Endothelial cell of umbilical vein (primary cell): Measurements from ENCODE around the gene SSR1. TPM values are rescaled to one million over a fixed set of nuclear protein-coding genes. Genes with fewer than 3 reads are reported as not detected.

ENCODE experiments used
- BruUV-seq: library from RNA; stranded (reverse); fragments of 400-500 nt; replicated peaks from 2 replicates; lab custom pipeline; 2021; lab: Mats Ljungman, UMichigan
- CTCF ChIA-PET: fragments of 300-600, 350-600 bp; sonication (Branson Sonifier 250); formaldehyde crosslinking; loops from one replicate; lab custom pipeline; 2021; ENCODE audit warnings: antibody characterized with exemption, inconsistent platforms; lab: Charles Lee
- POLR2A ChIA-PET: fragments of 300-600, 350-600 bp; sonication (Branson Sonifier 250); formaldehyde crosslinking; loops from one replicate; lab custom pipeline; 2021; ENCODE audit warnings: antibody characterized with exemption, inconsistent platforms; lab: Charles Lee
- DNase-seq: peaks from one replicate; pipeline ENCODE4 v3.0.0-alpha.2; 2011; ENCODE audit warnings: low read depth, low spot score
- FAIRE-seq: peaks from 2 replicates; lab custom pipeline; 2011; peaks lifted over from hg19 to GRCh38; lab: Jason Lieb, UNC
- H2AFZ ChIP-seq: 2 replicates; pipeline ENCODE4 v1.6.0; 2012; ENCODE audit warnings: low read depth, low read length, control low read depth, inconsistent platforms
- H3K27ac ChIP-seq: 2 replicates; pipeline ENCODE4 v1.5.1; 2011; ENCODE audit warnings: low read depth, mild to moderate bottlenecking, control low read depth, low read length, moderate library complexity; ENCODE audit not compliant: insufficient read depth
- H3K27me3 ChIP-seq, 2 experiments: 2 replicates each; pipeline versions ENCODE4 v1.6.0 to v1.6.1; 2011; ENCODE audit warnings: low read length in 2 of 2, mixed read lengths in 1 of 2; ENCODE audit not compliant: control insufficient read depth in 2 of 2, insufficient read depth in 2 of 2
- H3K36me3 ChIP-seq, 2 experiments: 2 replicates in 1 of 2; 3 replicates in 1 of 2; pipeline ENCODE4 v1.5.1; 2011; ENCODE audit warnings: low read length in 2 of 2, mild to moderate bottlenecking in 1 of 2, moderate library complexity in 1 of 2; ENCODE audit not compliant: control insufficient read depth in 2 of 2, insufficient read depth in 2 of 2; ENCODE audit errors: extremely low read depth in 1 of 2
- H3K4me1 ChIP-seq: 3 replicates; pipeline ENCODE4 v1.5.1; 2011; ENCODE audit warnings: mild to moderate bottlenecking, low read length; ENCODE audit not compliant: control insufficient read depth, insufficient read depth; ENCODE audit errors: extremely low read depth
- H3K4me2 ChIP-seq: 2 replicates; pipeline ENCODE4 v1.6.1; 2011; ENCODE audit warnings: low read length, control low read depth, mixed read lengths; ENCODE audit not compliant: insufficient read depth
- H3K4me3 ChIP-seq, 3 experiments: fragments of 200-600 bp in 1 of 3; sonication (generic), shearing (Covaris generic) in 1 of 3; replicated peaks in 1 of 3; 2 replicates each; pipeline ENCODE4 v1.5.1; 2011 to 2016; ENCODE audit warnings: control low read depth in 3 of 3, low read length in 3 of 3, mild to moderate bottlenecking in 2 of 3, inconsistent platforms in 1 of 3, low read depth in 1 of 3, moderate library complexity in 1 of 3; ENCODE audit not compliant: insufficient read depth in 1 of 3
- H3K79me2 ChIP-seq: 2 replicates; pipeline ENCODE4 v1.6.0; 2012; ENCODE audit warnings: low read length, inconsistent platforms; ENCODE audit not compliant: control insufficient read depth, insufficient read depth
- H3K9ac ChIP-seq: replicated peaks from 2 replicates; pipeline ENCODE3; 2011; ENCODE audit warnings: low read length, control low read depth; ENCODE audit not compliant: insufficient read depth; ENCODE audit errors: extremely low read depth
- H3K9me1 ChIP-seq: replicated peaks from 3 replicates; pipeline ENCODE4 v1.6.0; 2011; ENCODE audit warnings: mild to moderate bottlenecking, low read length; ENCODE audit not compliant: control insufficient read depth, insufficient read depth; ENCODE audit errors: extremely low read depth
- H3K9me3 ChIP-seq: replicated peaks from 2 replicates; pipeline ENCODE4 v1.5.1; 2012; ENCODE audit warnings: low read length, inconsistent platforms; ENCODE audit not compliant: control insufficient read depth, insufficient read depth
- H4K20me1 ChIP-seq: replicated peaks from 2 replicates; pipeline ENCODE3; 2011; ENCODE audit warnings: mild to moderate bottlenecking, low read length; ENCODE audit not compliant: control insufficient read depth, insufficient read depth; ENCODE audit errors: extremely low read depth
- CTCF ChIP-seq, 2 donors: IDR thresholded peaks; 1 replicate in 1 of 2; 2 replicates in 1 of 2; pipeline ENCODE4 v1.5.1; 2011; ENCODE audit warnings: low read length in 2 of 2, mild to moderate bottlenecking in 2 of 2, moderate library complexity in 2 of 2, control low read depth in 1 of 2, inconsistent platforms in 1 of 2, low read depth in 1 of 2; ENCODE audit not compliant: insufficient read depth in 1 of 2; ENCODE audit errors: extremely low read depth in 1 of 2
- EZH2 ChIP-seq: IDR thresholded peaks from 2 replicates; pipeline ENCODE4 v1.6.1; 2012; ENCODE audit warnings: borderline replicate concordance, low read depth, mild to moderate bottlenecking, moderate library complexity, low read length, inconsistent platforms; ENCODE audit not compliant: severe bottlenecking
- FOS ChIP-seq: IDR thresholded peaks from 2 replicates; pipeline ENCODE4 v1.6.1; 2011; ENCODE audit warnings: mild to moderate bottlenecking, low read length, moderate library complexity, borderline replicate concordance; ENCODE audit not compliant: insufficient read depth
- GATA2 ChIP-seq: IDR thresholded peaks from 2 replicates; pipeline ENCODE4 v1.7.0; 2011; ENCODE audit warnings: low read depth, mild to moderate bottlenecking, moderate library complexity, mixed read lengths, low read length; ENCODE audit not compliant: insufficient read length, insufficient read depth
- JUN ChIP-seq: IDR thresholded peaks from 2 replicates; pipeline ENCODE4 v1.6.1; 2011; ENCODE audit warnings: borderline replicate concordance, low read depth; ENCODE audit not compliant: insufficient read length, insufficient read depth
- MAX ChIP-seq: IDR thresholded peaks from 2 replicates; pipeline ENCODE4 v1.6.1; 2011; ENCODE audit not compliant: insufficient read depth, insufficient read length
- MYC ChIP-seq: IDR thresholded peaks from one replicate; pipeline ENCODE4 v1.6.1; 2011; ENCODE audit warnings: mild to moderate bottlenecking, low read depth, low read length
- POLR2A ChIP-seq: IDR thresholded peaks from 2 replicates; pipeline ENCODE4 v1.6.1; 2012; ENCODE audit warnings: low read depth, mild to moderate bottlenecking, control low read depth, low read length
- POLR2AphosphoS5 ChIP-seq: IDR thresholded peaks from 2 replicates; pipeline ENCODE4 v1.6.1; 2012; ENCODE audit warnings: low read depth, mild to moderate bottlenecking, control low read depth, low read length, moderate library complexity; ENCODE audit not compliant: insufficient read depth
- dilution Hi-C: fragments of 300-500 bp; cut with MboI; formaldehyde crosslinking; loops from one replicate; pipeline ENCODE4 v1.15.0; 2019; ENCODE audit warnings: low sequenced_read_pairs; ENCODE audit not compliant: extremely low pct_ligation_motif_present
- intact Hi-C: fragments of 100-400 bp; cut with micrococcal nuclease; formaldehyde crosslinking; loops from one replicate; pipeline ENCODE4 v1.10.0; 2022
- polyA plus RNA-seq, 4 experiments: library from polyadenylated mRNA; depleted of rRNA in 3 of 4; stranded (reverse) in 3 of 4; unstranded in 1 of 4; fragments of >200 nt; gene quantifications; 2 replicates each; pipeline versions ENCODE4 v1.2.1 to v1.2.3, GENCODE V29; 2011 to 2012; ENCODE audit warnings: missing spikeins in 1 of 4
- total RNA-seq: library from RNA; stranded (reverse); gene quantifications from 2 replicates; pipeline ENCODE4 v1.2.3, GENCODE V29; 2021

Gene SSR1
- total and polyA plus RNA-seq, 2 donors (not counting 3 experiments of a cell fraction or from before 2014, with no cell fraction given), result 70.7 to 187 TPM

GRCh38 chr6:7268816-7269555 is 44.0 kb downstream of the SSR1 start:
- Histone ChIP-seq H3K4me2 (no peak overlapping the region), H3K9me1 (no peaks in the 10 kb centered on the region), H3K4me1 (peaks cover 2% of the 10 kb centered on the region), H3K9me3 (no peaks in the 10 kb centered on the region), H3K27me3 (peaks cover 0 to 3% of the 10 kb centered on the region in 2 experiments), H3K4me3 (no peak overlapping the region), H3K27ac (no peak overlapping the region), H2AFZ (no peak overlapping the region), H3K9ac (no peak overlapping the region), H4K20me1 (no peaks in the 10 kb centered on the region), H3K79me2 (no peaks in the 10 kb centered on the region), H3K36me3 (no peaks in the 10 kb centered on the region)
- TF ChIP-seq POLR2AphosphoS5, result no peak
- TF ChIP-seq FOS, result no peak
- no peak for TF ChIP-seq MAX
- no peak for TF ChIP-seq GATA2
- TF ChIP-seq MYC, result no peak
- no peak for TF ChIP-seq CTCF (IDR thresholded peaks at IDR 0.05; ENCODE audit: extremely low read depth in 1 of 2, insufficient read depth in 1 of 2, low read depth in 1 of 2, low read length in 2 of 2)
- no peak for TF ChIP-seq POLR2A
- TF ChIP-seq EZH2, result no peak
- no peak for TF ChIP-seq JUN
- intact Hi-C loops, result no loop called here
- dilution Hi-C loops, result no loop called here
- DNase-seq (no peak), FAIRE-seq (no peak)
- no TSS peak for BruUV-seq
- ChIA-PET POLR2A (no interaction called here), CTCF (no interaction called here)
